Lung (tissue), 12 donors: Measurements from ENCODE around the gene SNAP91. TPM values are rescaled to one million over a fixed set of nuclear protein-coding genes. Genes with fewer than 3 reads are reported as not detected.

Experiments
- ATAC-seq: fragments of 200-7000 bp; cut with Tn5 transposase; one replicate; pipeline ENCODE4 v1.9.1; 2020; ENCODE audit warnings: moderate number of reproducible peaks; ENCODE audit not compliant: insufficient read depth, low FRiP score
- DNase-seq, 3 donors: peaks; one replicate each; pipeline ENCODE4 v3.0.0-alpha.2; 2013 to 2017
- H3K27ac ChIP-seq, 2 donors: one replicate each; pipeline ENCODE4 v1.5.1; 2013; ENCODE audit warnings: mild to moderate bottlenecking in 2 of 2, moderate library complexity in 2 of 2, control low read depth in 1 of 2, inconsistent platforms in 1 of 2, low read depth in 1 of 2, low read length in 1 of 2
- H3K27me3 ChIP-seq, 3 donors: one replicate each; pipeline ENCODE4 v1.5.1; 2013; ENCODE audit warnings: low read length in 2 of 3; ENCODE audit not compliant: control insufficient read depth in 3 of 3, insufficient read depth in 3 of 3
- H3K36me3 ChIP-seq, 4 donors: one replicate each; pipeline ENCODE4 v1.5.1; 2013; ENCODE audit warnings: low read length in 4 of 4, mild to moderate bottlenecking in 1 of 4, moderate library complexity in 1 of 4; ENCODE audit not compliant: control insufficient read depth in 4 of 4, insufficient read depth in 4 of 4
- H3K4me1 ChIP-seq, 5 donors: one replicate each; pipeline ENCODE4 v1.5.1; 2013; ENCODE audit warnings: low read length in 5 of 5, mild to moderate bottlenecking in 2 of 5, moderate library complexity in 1 of 5; ENCODE audit not compliant: control insufficient read depth in 5 of 5, insufficient read depth in 5 of 5
- H3K4me3 ChIP-seq: one replicate; pipeline ENCODE4 v1.5.1; 2013; ENCODE audit warnings: mild to moderate bottlenecking, control low read depth, moderate library complexity
- H3K9ac ChIP-seq, 2 donors: one replicate each; pipeline ENCODE4 v1.5.1; 2013; ENCODE audit warnings: low read length in 2 of 2, control low read depth in 1 of 2; ENCODE audit not compliant: insufficient read depth in 1 of 2
- H3K9me3 ChIP-seq, 4 donors: one replicate each; pipeline ENCODE4 v1.5.1; 2013; ENCODE audit warnings: low read length in 3 of 4, mild to moderate bottlenecking in 1 of 4, moderate library complexity in 1 of 4; ENCODE audit not compliant: control insufficient read depth in 4 of 4, insufficient read depth in 3 of 4
- CTCF ChIP-seq: IDR thresholded peaks from 2 replicates; pipeline ENCODE4 v1.5.1; 2012; ENCODE audit warnings: mild to moderate bottlenecking; ENCODE audit errors: control extremely low read depth, extremely low read depth
- WGBS, 2 donors: extraction: QIAGEN DNeasy Blood & Tissue Kit; methylation state at CpG; one replicate each; pipeline ENCODE4 v1.1.7; 2013; 5-methylcytosine and 5-hydroxymethylcytosine counted together
- polyA plus RNA-seq, 2 donors: library from polyadenylated mRNA; stranded (reverse); fragments of 200-250 nt; gene quantifications; one replicate each; pipeline ENCODE4 v1.2.1, GENCODE V29; 2013
- total RNA-seq, 2 donors: library from RNA; depleted of rRNA in 1 of 2; stranded (reverse); fragments of >200 nt in 1 of 2; gene quantifications; one replicate each; pipeline ENCODE4 v1.2.1, GENCODE V29; 2014 to 2021
- donor health status: control.
- donor health status: control.
- donor health status: Bipolar disorder and iron deficiency.
- donor health status: healthy.
- donor health status: DM: yes; HTN: yes; CAD: no.

The SNAP91 gene
- total and polyA plus RNA-seq, 4 donors, result 0.02 to 2.9 TPM; not detected in 2

GRCh38 chr6:83594941-83595340, 114.0 kb downstream of the SNAP91 start:
- DNase-seq (no peak), ATAC-seq (no peak)
- Histone ChIP-seq H3K36me3 (no peaks in the 10 kb centered on the region), H3K27ac (no peak overlapping the region), H3K9ac (no peak overlapping the region), H3K4me1 (peaks cover 0 to 7% (median 0%) of the 10 kb centered on the region in 5 donors), H3K4me3 (no peak overlapping the region), H3K27me3 (no peaks in the 10 kb centered on the region), H3K9me3 (no peaks in the 10 kb centered on the region)
- TF ChIP-seq CTCF, result no peak

- Histone ChIP-seq H3K9me3 (no peaks in the 10 kb centered on the region), H3K9ac (no peak overlapping the region), H3K4me3 (no peak overlapping the region), H3K27ac (no peak overlapping the region), H3K4me1 (peaks cover 0 to 20% (median 4%) of the 10 kb centered on the region in 5 donors), H3K27me3 (no peaks in the 10 kb centered on the region), H3K36me3 (no peaks in the 10 kb centered on the region)
- no peak for ATAC-seq
- DNase-seq, result no peak
- 91 to 93% methylated on average over 9 of the region's 9 CpGs for WGBS, 2 donors
- TF ChIP-seq CTCF, result no peak
These were observed 115.5 kb downstream of the SNAP91 start for GRCh38 chr6:83593395-83593785.

GRCh38 chr6:83592770-83593394, 116.0 kb downstream of the SNAP91 start:
- Histone ChIP-seq H3K27ac (no peak overlapping the region), H3K9ac (no peak overlapping the region), H3K36me3 (no peaks in the 10 kb centered on the region), H3K4me3 (no peak overlapping the region), H3K4me1 (peaks cover 0 to 20% (median 4%) of the 10 kb centered on the region in 5 donors), H3K27me3 (no peaks in the 10 kb centered on the region), H3K9me3 (no peaks in the 10 kb centered on the region)
- 76 to 86% methylated on average over 2 of the region's 2 CpGs for WGBS, 2 donors
- no peak for TF ChIP-seq CTCF
- ATAC-seq, result no peak
- no peak for DNase-seq

- peaks cover 0 to 14% (median 4%) of the 10 kb centered on the region in 5 donors for H3K4me1 ChIP-seq
- no peak for TF ChIP-seq CTCF
- H3K27me3 ChIP-seq, result no peaks in the 10 kb centered on the region
- no peaks in the 10 kb centered on the region for H3K9me3 ChIP-seq
- ATAC-seq (peak; percentile 2), DNase-seq (no peak)
- 11 to 54% methylated on average over 1 of the region's 1 CpG for WGBS, 2 donors
- H3K27ac ChIP-seq, result no peak overlapping the region
- no peak overlapping the region for H3K4me3 ChIP-seq
- H3K9ac ChIP-seq, result no peak overlapping the region
- no peaks in the 10 kb centered on the region for H3K36me3 ChIP-seq
These were observed 118.5 kb downstream of the SNAP91 start for GRCh38 chr6:83590416-83590815.
